Activated CD8-positive, alpha-beta T cell treated with anti-CD3 and anti-CD28 coated beads for 36 hours (primary cell): Measurements from ENCODE around the gene ENDOU. TPM values are rescaled to one million over a fixed set of nuclear protein-coding genes. Genes with fewer than 3 reads are reported as not detected.

Experiments
- ATAC-seq: fragments of 200-7000 bp; cut with Tn5 transposase; one replicate; pipeline ENCODE4 v1.10.0; 2021; ENCODE audit warnings: mild to moderate bottlenecking, moderate library complexity
- CTCF ChIA-PET: fragments of 350-600 bp; sonication (Branson Sonifier 250); formaldehyde crosslinking; loops from one replicate; lab custom pipeline; 2021; ENCODE audit warnings: antibody characterized with exemption; lab: Charles Lee
- POLR2A ChIA-PET: fragments of 350-600 bp; sonication (Branson Sonifier 250); formaldehyde crosslinking; loops from one replicate; lab custom pipeline; 2021; ENCODE audit warnings: antibody characterized with exemption; lab: Charles Lee
- DNase-seq: peaks from one replicate; pipeline ENCODE4 v3.0.0-alpha.2; 2020
- H3K27ac Mint-ChIP-seq: one replicate; pipeline ENCODE4 v1.8.0; 2021; ENCODE audit warnings: mild to moderate bottlenecking, mixed read lengths
- H3K27me3 Mint-ChIP-seq: one replicate; pipeline ENCODE4 v1.8.0; 2021; ENCODE audit warnings: mixed read lengths
- H3K36me3 Mint-ChIP-seq: one replicate; pipeline ENCODE4 v1.8.0; 2021; ENCODE audit warnings: low read depth, mixed read lengths
- H3K4me1 Mint-ChIP-seq: one replicate; pipeline ENCODE4 v1.8.0; 2021; ENCODE audit warnings: low read depth, mixed read lengths
- H3K4me3 Mint-ChIP-seq: one replicate; pipeline ENCODE4 v1.8.0; 2021; ENCODE audit warnings: mild to moderate bottlenecking, moderate library complexity, mixed read lengths
- H3K9me3 Mint-ChIP-seq: one replicate; pipeline ENCODE4 v1.8.0; 2021; ENCODE audit warnings: mixed read lengths
- intact Hi-C: fragments of 100-400 bp; cut with micrococcal nuclease; formaldehyde crosslinking; loops from one replicate; pipeline ENCODE4 v1.10.0; 2022
- total RNA-seq, 2 experiments: library from RNA; stranded (reverse); gene quantifications; one replicate each; pipeline ENCODE4 v1.2.3, GENCODE V29; 2021
- TF ChIP-seq, protein P1 (sequence below): fragments of 200-600 bp; IDR thresholded peaks from one replicate; pipeline ENCODE4 v1.8.0; 2022; ENCODE audit warnings: antibody characterized with exemption, mild to moderate bottlenecking

The ENDOU gene
- total RNA-seq, 2 experiments from 2014 or later: not detected

GRCh38 chr12:47731723-47732122, 6.4 kb upstream of the ENDOU start:
- H3K9me3 Mint-ChIP-seq: no peaks in the 10 kb centered on the region
- no peak for DNase-seq
- H3K4me1 Mint-ChIP-seq: no peaks in the 10 kb centered on the region
- CTCF ChIA-PET: interaction anchor here (0.8 to 5.3 kb wide), 3 partner anchors 10 to 35 kb away, joined by 3 to 54 read pairs (median 49); no protein-coding TSS in a partner anchor
- H3K36me3 Mint-ChIP-seq: no peaks in the 10 kb centered on the region
- TF ChIP-seq, protein P1, sequence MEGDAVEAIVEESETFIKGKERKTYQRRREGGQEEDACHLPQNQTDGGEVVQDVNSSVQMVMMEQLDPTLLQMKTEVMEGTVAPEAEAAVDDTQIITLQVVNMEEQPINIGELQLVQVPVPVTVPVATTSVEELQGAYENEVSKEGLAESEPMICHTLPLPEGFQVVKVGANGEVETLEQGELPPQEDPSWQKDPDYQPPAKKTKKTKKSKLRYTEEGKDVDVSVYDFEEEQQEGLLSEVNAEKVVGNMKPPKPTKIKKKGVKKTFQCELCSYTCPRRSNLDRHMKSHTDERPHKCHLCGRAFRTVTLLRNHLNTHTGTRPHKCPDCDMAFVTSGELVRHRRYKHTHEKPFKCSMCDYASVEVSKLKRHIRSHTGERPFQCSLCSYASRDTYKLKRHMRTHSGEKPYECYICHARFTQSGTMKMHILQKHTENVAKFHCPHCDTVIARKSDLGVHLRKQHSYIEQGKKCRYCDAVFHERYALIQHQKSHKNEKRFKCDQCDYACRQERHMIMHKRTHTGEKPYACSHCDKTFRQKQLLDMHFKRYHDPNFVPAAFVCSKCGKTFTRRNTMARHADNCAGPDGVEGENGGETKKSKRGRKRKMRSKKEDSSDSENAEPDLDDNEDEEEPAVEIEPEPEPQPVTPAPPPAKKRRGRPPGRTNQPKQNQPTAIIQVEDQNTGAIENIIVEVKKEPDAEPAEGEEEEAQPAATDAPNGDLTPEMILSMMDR: no peak
- intact Hi-C loops: no loop called here
- no peak overlapping the region for H3K4me3 Mint-ChIP-seq
- POLR2A ChIA-PET: interaction anchor here (0.8 to 2.0 kb wide), 2 partner anchors 11 to 30 kb away, joined by 3 to 6 read pairs; no protein-coding TSS in a partner anchor
- no peaks in the 10 kb centered on the region for H3K27me3 Mint-ChIP-seq
- no peak overlapping the region for H3K27ac Mint-ChIP-seq
- no peak for ATAC-seq

GRCh38 chr12:47730341-47730744, 5.1 kb upstream of the ENDOU start:
- DNase-seq (no peak), ATAC-seq (no peak)
- CTCF ChIA-PET: interaction anchor here (1.1 to 5.3 kb wide), 4 partner anchors 12 to 48 kb away, joined by 4 to 49 read pairs (median 6); no protein-coding TSS in a partner anchor
- H3K27ac Mint-ChIP-seq: no peak overlapping the region
- POLR2A ChIA-PET: interaction anchor here (2.0 kb wide), 1 partner anchor 12 kb away, joined by 6 read pairs; no protein-coding TSS in a partner anchor
- no peaks in the 10 kb centered on the region for H3K36me3 Mint-ChIP-seq
- H3K4me1 Mint-ChIP-seq: peaks cover 3% of the 10 kb centered on the region
- no peak overlapping the region for H3K4me3 Mint-ChIP-seq
- H3K27me3 Mint-ChIP-seq: no peaks in the 10 kb centered on the region
- H3K9me3 Mint-ChIP-seq: no peaks in the 10 kb centered on the region
- TF ChIP-seq, protein P1: no peak
- intact Hi-C loops: no loop called here

GRCh38 chr12:47729233-47729632, 3.9 kb upstream of the ENDOU start:
- H3K9me3 Mint-ChIP-seq: no peaks in the 10 kb centered on the region
- intact Hi-C loops: no loop called here
- no peaks in the 10 kb centered on the region for H3K27me3 Mint-ChIP-seq
- no peaks in the 10 kb centered on the region for H3K36me3 Mint-ChIP-seq
- TF ChIP-seq, protein P1: no peak
- DNase-seq (no peak), ATAC-seq (no peak)
- CTCF ChIA-PET: interaction anchor here (1.9 kb wide), 1 partner anchor 49 kb away, joined by 4 read pairs; no protein-coding TSS in a partner anchor
- peaks cover 3% of the 10 kb centered on the region for H3K4me1 Mint-ChIP-seq
- H3K27ac Mint-ChIP-seq: no peak overlapping the region
- POLR2A ChIA-PET: no interaction called here
- H3K4me3 Mint-ChIP-seq: no peak overlapping the region

- TF ChIP-seq, protein P1: no peak
- H3K27me3 Mint-ChIP-seq: no peaks in the 10 kb centered on the region
- POLR2A ChIA-PET: interaction anchor here (1.0 to 1.3 kb wide), 4 partner anchors 12 to 108 kb away, joined by 3 to 4 read pairs (median 3); no protein-coding TSS in a partner anchor
- no peaks in the 10 kb centered on the region for H3K9me3 Mint-ChIP-seq
- H3K4me1 Mint-ChIP-seq: peaks cover 19% of the 10 kb centered on the region
- no peak for ATAC-seq
- no peak for DNase-seq
- intact Hi-C loops: no loop called here
- H3K4me3 Mint-ChIP-seq: no peak overlapping the region
- CTCF ChIA-PET: interaction anchor here (0.8 to 7.9 kb wide), 9 partner anchors 10 to 112 kb away, joined by 3 to 92 read pairs (median 3); partner anchors contain the start of gene RPAP3
- peaks cover 3% of the 10 kb centered on the region for H3K36me3 Mint-ChIP-seq
- H3K27ac Mint-ChIP-seq: no peak overlapping the region
Measured at GRCh38 chr12:47725893-47726292, 603 bp upstream of the ENDOU start.

DNA sequence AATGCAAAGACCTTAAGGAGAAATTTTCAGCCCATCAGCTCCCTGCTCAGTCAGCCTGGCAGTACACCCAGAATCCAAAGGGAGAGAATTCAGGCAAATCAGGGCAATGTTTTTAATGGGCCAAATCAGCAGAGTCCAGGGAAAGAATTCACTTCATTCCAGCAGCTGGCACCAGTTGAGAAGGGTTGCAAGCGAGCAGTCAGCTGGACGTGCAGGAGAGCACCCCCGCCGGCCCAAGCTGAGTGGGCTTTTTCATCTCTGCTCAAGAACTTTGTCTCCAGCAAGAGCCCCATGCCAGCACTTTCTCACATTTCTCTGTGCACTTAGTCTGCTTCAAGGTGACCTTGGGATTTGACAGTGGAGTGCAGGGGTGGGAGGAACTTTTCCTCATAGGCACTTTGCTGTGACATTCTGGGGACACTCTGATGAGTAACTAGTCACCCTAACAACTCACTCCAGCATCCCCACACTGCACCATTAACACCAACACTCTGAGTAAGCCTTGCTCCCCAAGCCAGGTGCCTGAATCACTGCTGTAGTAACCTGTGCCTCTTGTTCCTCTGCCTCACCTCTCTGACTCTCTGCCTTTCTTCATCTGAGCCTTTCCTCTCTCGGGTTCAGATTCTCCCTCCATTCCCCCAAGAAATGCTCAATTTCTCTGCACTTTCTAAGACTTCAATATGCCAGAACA, 2.2 kb downstream of the ENDOU start:
- TF ChIP-seq, protein P1: no peak
- Mint-ChIP-seq H3K9me3 (no peaks in the 10 kb centered on the region), H3K27me3 (no peaks in the 10 kb centered on the region), H3K27ac (no peak overlapping the region), H3K4me1 (peaks cover 22% of the 10 kb centered on the region), H3K4me3 (no peak overlapping the region), H3K36me3 (peaks cover 5% of the 10 kb centered on the region)
- no peak for ATAC-seq
- DNase-seq: no peak
- ChIA-PET POLR2A (interaction anchor here (2.0 to 2.1 kb wide), 2 partner anchors 16 to 32 kb away, joined by 4 to 5 read pairs; no protein-coding TSS in a partner anchor), CTCF (interaction anchor here (1.0 to 7.9 kb wide), 6 partner anchors 9 to 115 kb away, joined by 3 to 92 read pairs (median 10); no protein-coding TSS in a partner anchor)
- intact Hi-C loops: no loop called here
